HCT116 (cell line): Measurements from ENCODE around the gene ABHD1.

Experiments used
- CTCF ChIP-seq, 3 experiments: fragments of 200-600 bp in 1 of 3; sonication (generic) in 1 of 3; IDR thresholded peaks in 2 of 3; conservative IDR thresholded peaks in 1 of 3; 2 replicates each; pipeline ENCODE4 v1.5.1; 2012 to 2017; ENCODE audit warnings: low read depth in 2 of 3, low read length in 2 of 3, antibody characterized with exemption in 1 of 3, borderline replicate concordance in 1 of 3, control low read depth in 1 of 3, mild to moderate bottlenecking in 1 of 3, mixed read lengths in 1 of 3, mixed run types in 1 of 3, moderate library complexity in 1 of 3; ENCODE audit not compliant: insufficient read depth in 1 of 3
- ELF1 ChIP-seq: IDR thresholded peaks from 2 replicates; pipeline ENCODE4 v1.6.1; 2012; ENCODE audit warnings: low read depth, borderline replicate concordance
- EZH2 ChIP-seq: fragments of 200-600 bp; sonication (generic); IDR thresholded peaks from 2 replicates; pipeline ENCODE4 v1.6.1; 2017; ENCODE audit warnings: antibody characterized with exemption, mixed run types
- POLR2A ChIP-seq: IDR thresholded peaks from 2 replicates; pipeline ENCODE4 v1.7.0; 2011; ENCODE audit warnings: borderline replicate concordance; ENCODE audit not compliant: insufficient read depth, insufficient read length; ENCODE audit errors: extremely low read depth
- RAD21 ChIP-seq: IDR thresholded peaks from 2 replicates; pipeline ENCODE4 v1.6.1; 2012; ENCODE audit warnings: low read depth, mild to moderate bottlenecking
- REST ChIP-seq: IDR thresholded peaks from 2 replicates; pipeline ENCODE4 v1.6.1; 2012; ENCODE audit warnings: low read depth
- ZFX ChIP-seq: fragments of 450-650 bp; IDR thresholded peaks from 2 replicates; pipeline ENCODE4 v1.6.1; 2017
- ZNF274 ChIP-seq: fragments of 200-500 bp; sonication (Bioruptor generic); IDR thresholded peaks from 2 replicates; pipeline ENCODE4 v1.6.1; 2014; ENCODE audit warnings: mild to moderate bottlenecking, low read depth, low read length, inconsistent platforms

- TF ChIP-seq CTCF (IDR thresholded peaks at IDR 0.05 in 2 of 3, conservative IDR thresholded peaks at IDR 0.05 in 1 of 3; ENCODE audit: borderline replicate concordance in 1 of 3, insufficient read depth in 1 of 3, low read depth in 2 of 3, low read length in 2 of 3) (no peak), ELF1 (no peak), POLR2A (no peak), ZFX (no peak), ZNF274 (no peak), REST (no peak), EZH2 (no peak), RAD21 (no peak)
These were observed 47.3 kb upstream of the ABHD1 start for GRCh38 chr2:27076323-27076722.
